GM10847 (cell line): Measurements from ENCODE around the gene PHLPP1.

Source experiments
- POLR2A ChIP-seq: IDR thresholded peaks from 2 replicates; pipeline ENCODE4 v1.6.1; 2011; ENCODE audit not compliant: insufficient read length; ENCODE audit errors: extremely low read depth

The PHLPP1 gene

GRCh38 chr18:62976227-62976626, 260.9 kb downstream of the PHLPP1 start:
- TF ChIP-seq POLR2A: no peak

- no peak for TF ChIP-seq POLR2A
Measured at GRCh38 chr18:62977512-62977911, 262.2 kb downstream of the PHLPP1 start.

- no peak for TF ChIP-seq POLR2A
Measured at GRCh38 chr18:62978251-62979049, 263.1 kb downstream of the PHLPP1 start.

GRCh38 chr18:62979176-62979575, 263.8 kb downstream of the PHLPP1 start:
- no peak for TF ChIP-seq POLR2A

- no peak for TF ChIP-seq POLR2A
Measured at GRCh38 chr18:62979900-62980299, 264.6 kb downstream of the PHLPP1 start.

- no peak for TF ChIP-seq POLR2A
Measured at GRCh38 chr18:62981566-62981965, 266.2 kb downstream of the PHLPP1 start.

- TF ChIP-seq POLR2A: no peak
Measured at GRCh38 chr18:62982600-62983251, 267.4 kb downstream of the PHLPP1 start.

GRCh38 chr18:62984656-62985315, 269.4 kb downstream of the PHLPP1 start:
- no peak for TF ChIP-seq POLR2A

- TF ChIP-seq POLR2A: no peak
Measured at GRCh38 chr18:62986490-62986889, 271.1 kb downstream of the PHLPP1 start.

- TF ChIP-seq POLR2A: no peak
Measured at GRCh38 chr18:62987055-62987830, 271.9 kb downstream of the PHLPP1 start.

GRCh38 chr18:62987859-62988258, 272.5 kb downstream of the PHLPP1 start:
- TF ChIP-seq POLR2A: no peak

- no peak for TF ChIP-seq POLR2A
Measured at GRCh38 chr18:62988471-62988870, 273.1 kb downstream of the PHLPP1 start.

GRCh38 chr18:62989195-62989594, 273.9 kb downstream of the PHLPP1 start:
- TF ChIP-seq POLR2A: no peak

- no peak for TF ChIP-seq POLR2A
Measured at GRCh38 chr18:62990653-62991052, 275.3 kb downstream of the PHLPP1 start.

- TF ChIP-seq POLR2A: no peak
Measured at GRCh38 chr18:62991389-62991788, 276.0 kb downstream of the PHLPP1 start.
